Measurements from ENCODE around the gene CCDC192. TPM values are rescaled to one million over a fixed set of nuclear protein-coding genes. Genes with fewer than 3 reads are reported as not detected.

The CCDC192 gene
- total RNA-seq, 3 donors from 2014 or later (not counting 1 experiment from before 2014, with no cell fraction given): not detected

- no peak for TF ChIP-seq CTCF (IDR thresholded peaks at IDR 0.05)
- no peaks in the 10 kb centered on the region for H3K36me3 Mint-ChIP-seq
- no peak for ATAC-seq
Observed at GRCh38 chr5:127813633-127814587, 110.7 kb downstream of the CCDC192 start.

GRCh38 chr5:127814588-127814973 lies 111.4 kb downstream of the CCDC192 start:
- H3K4me3 Mint-ChIP-seq: no peak overlapping the region
- WGBS (ENCODE audit: insufficient coverage): 93% methylated on average over 3 of the region's 3 CpGs
- peaks cover 0 to 3% of the 10 kb centered on the region in 2 donors for H3K27me3 Mint-ChIP-seq (ENCODE audit: low read depth in 2 of 2)

More at GRCh38 chr5:127813633-127814587, 110.7 kb downstream of the CCDC192 start:
- H3K27ac Mint-ChIP-seq: no peak overlapping the region
- no peak for DNase-seq
- H3K27me3 ChIP-seq (ENCODE audit: control insufficient read depth, insufficient read depth, low read length): no peaks in the 10 kb centered on the region
- intact Hi-C loops (cut with micrococcal nuclease): no loop called here
- H3K27me3 Mint-ChIP-seq (ENCODE audit: low read depth in 2 of 2): peaks cover 0 to 3% of the 10 kb centered on the region in 2 donors
- no peak overlapping the region for H3K27ac ChIP-seq (ENCODE audit: low read length)
- no peaks in the 10 kb centered on the region for H3K4me1 ChIP-seq (ENCODE audit: control insufficient read depth, insufficient read depth, low read length)
- no peaks in the 10 kb centered on the region for H3K9me3 Mint-ChIP-seq
- 80% methylated on average over 4 of the region's 4 CpGs for WGBS (ENCODE audit: insufficient coverage)
- H3K36me3 ChIP-seq (ENCODE audit: control insufficient read depth, insufficient read depth, low read length): no peaks in the 10 kb centered on the region
- no peak overlapping the region for H3K4me3 Mint-ChIP-seq
- H3K9me3 ChIP-seq (ENCODE audit: control insufficient read depth, insufficient read depth, low read length): no peaks in the 10 kb centered on the region
- no peaks in the 10 kb centered on the region for H3K4me1 Mint-ChIP-seq
- H3K4me3 ChIP-seq (ENCODE audit: low read length): no peak overlapping the region

GRCh38 chr5:127820910-127821553 lies 117.8 kb downstream of the CCDC192 start:
- no peaks in the 10 kb centered on the region for H3K9me3 Mint-ChIP-seq
- no peak overlapping the region for H3K4me3 Mint-ChIP-seq
- TF ChIP-seq CTCF (IDR thresholded peaks at IDR 0.05): no peak
- H3K27me3 Mint-ChIP-seq (ENCODE audit: low read depth in 2 of 2): no peaks in the 10 kb centered on the region
- Histone ChIP-seq H3K9me3 (ENCODE audit: control insufficient read depth, insufficient read depth, low read length) (no peaks in the 10 kb centered on the region), H3K27ac (ENCODE audit: low read length) (no peak overlapping the region), H3K27me3 (ENCODE audit: control insufficient read depth, insufficient read depth, low read length) (no peaks in the 10 kb centered on the region), H3K36me3 (ENCODE audit: control insufficient read depth, insufficient read depth, low read length) (no peaks in the 10 kb centered on the region), H3K4me1 (ENCODE audit: control insufficient read depth, insufficient read depth, low read length) (no peaks in the 10 kb centered on the region), H3K4me3 (ENCODE audit: low read length) (no peak overlapping the region)
- DNase-seq: no peak
- no peak for ATAC-seq
- intact Hi-C loops (cut with micrococcal nuclease): no loop called here
- H3K4me1 Mint-ChIP-seq: no peaks in the 10 kb centered on the region
- H3K36me3 Mint-ChIP-seq: no peaks in the 10 kb centered on the region
- 19% methylated on average over 2 of the region's 2 CpGs for WGBS (ENCODE audit: insufficient coverage)
- no peak overlapping the region for H3K27ac Mint-ChIP-seq

More at GRCh38 chr5:127814588-127814973, 111.4 kb downstream of the CCDC192 start:
- Histone ChIP-seq H3K27me3 (ENCODE audit: control insufficient read depth, insufficient read depth, low read length) (no peaks in the 10 kb centered on the region), H3K36me3 (ENCODE audit: control insufficient read depth, insufficient read depth, low read length) (no peaks in the 10 kb centered on the region), H3K4me3 (ENCODE audit: low read length) (no peak overlapping the region), H3K4me1 (ENCODE audit: control insufficient read depth, insufficient read depth, low read length) (no peaks in the 10 kb centered on the region), H3K27ac (ENCODE audit: low read length) (no peak overlapping the region), H3K9me3 (ENCODE audit: control insufficient read depth, insufficient read depth, low read length) (no peaks in the 10 kb centered on the region)
- no peaks in the 10 kb centered on the region for H3K4me1 Mint-ChIP-seq
- TF ChIP-seq CTCF (IDR thresholded peaks at IDR 0.05): no peak
- DNase-seq (no peak), ATAC-seq (no peak)
- no peak overlapping the region for H3K27ac Mint-ChIP-seq
- H3K36me3 Mint-ChIP-seq: no peaks in the 10 kb centered on the region
- intact Hi-C loops (cut with micrococcal nuclease): no loop called here
- no peaks in the 10 kb centered on the region for H3K9me3 Mint-ChIP-seq

Measured in natural killer cell (primary cell).